HCT116 (cell line): ENCODE measurements around the gene HPRT1. TPM values are rescaled to one million over a fixed set of nuclear protein-coding genes. Genes with fewer than 3 reads are reported as not detected.
A peak's percentile ranks its signal among the peaks of the same experiment; 100 is the strongest.

Source experiments
- ATAC-seq: fragments of 200-7000 bp; cut with Tn5 transposase; 2 replicates; pipeline ENCODE4 v1.9.1; 2020; ENCODE audit warnings: mild to moderate bottlenecking, moderate library complexity
- Bru-seq: library from RNA; stranded (reverse); fragments of 400-500 nt; gene quantifications from one replicate; lab custom pipeline; 2021; lab: Mats Ljungman, UMichigan
- BruChase-seq, 2 experiments: library from RNA; stranded (reverse); fragments of 400-500 nt; gene quantifications; one replicate each; lab custom pipeline; 2021; lab: Mats Ljungman, UMichigan
- BruUV-seq: library from RNA; stranded (reverse); fragments of 400-500 nt; replicated peaks from 2 replicates; lab custom pipeline; 2021; lab: Mats Ljungman, UMichigan
- CTCF ChIA-PET: fragments of 300-600 bp; sonication (Branson Sonifier 250); formaldehyde crosslinking; loops from one replicate; lab custom pipeline; 2021; ENCODE audit warnings: antibody characterized with exemption; lab: Charles Lee
- POLR2A ChIA-PET: fragments of 300-600, 350-600 bp; sonication (Branson Sonifier 250); formaldehyde crosslinking; loops from one replicate; lab custom pipeline; 2021; ENCODE audit warnings: antibody characterized with exemption; lab: Charles Lee
- RAD21 ChIA-PET, 2 experiments: fragments of 300-600 bp; sonication (Branson Sonifier 250); formaldehyde crosslinking; loops; one replicate each; lab custom pipeline; 2023; ENCODE audit warnings: low total read pairs in 2 of 2; ENCODE audit not compliant: uncharacterized antibody in 2 of 2, unreplicated experiment in 2 of 2, low non-redundant PET in 1 of 2; lab: Charles Lee
- DNase-seq: peaks from one replicate; pipeline ENCODE4 v3.0.0-alpha.2; 2010; ENCODE audit warnings: low read depth, low spot score
- H2AFZ ChIP-seq: fragments of 200-600 bp; shearing (Covaris generic), sonication (generic); 2 replicates; pipeline ENCODE4 v1.6.1; 2017; ENCODE audit warnings: low read depth, mixed run types, mixed read lengths, antibody characterized with exemption, low read length; ENCODE audit not compliant: poor library complexity, severe bottlenecking
- H3K27ac ChIP-seq: 2 replicates; pipeline ENCODE4 v1.5.1; 2012; ENCODE audit warnings: low read depth, low read length
- H3K27me3 ChIP-seq: fragments of 200-600 bp; sonication (generic); 2 replicates; pipeline ENCODE4 v1.6.1; 2016; ENCODE audit warnings: mixed run types, low read length, mixed read lengths; ENCODE audit not compliant: insufficient read depth
- H3K36me3 ChIP-seq, 2 experiments: fragments of 200-500 bp in 1 of 2; fragments of 200-600 bp in 1 of 2; sonication (Bioruptor generic) in 1 of 2; sonication (generic) in 1 of 2; 2 replicates each; pipeline versions ENCODE4 v1.5.1 to v1.6.1; 2014 to 2016; ENCODE audit warnings: low read length in 2 of 2, inconsistent platforms in 1 of 2, mixed read lengths in 1 of 2, mixed run types in 1 of 2; ENCODE audit not compliant: insufficient read depth in 2 of 2, control insufficient read depth in 1 of 2
- H3K4me1 ChIP-seq, 2 experiments: fragments of 200-600 bp in 1 of 2; sonication (generic) in 1 of 2; 2 replicates each; pipeline versions ENCODE4 v1.5.1 to v1.6.1; 2012 to 2017; ENCODE audit warnings: low read length in 2 of 2, inconsistent platforms in 1 of 2, mild to moderate bottlenecking in 1 of 2, mixed read lengths in 1 of 2, mixed run types in 1 of 2, moderate library complexity in 1 of 2; ENCODE audit not compliant: insufficient read depth in 2 of 2, control insufficient read depth in 1 of 2
- H3K4me2 ChIP-seq: fragments of 200-600 bp; sonication (generic); 2 replicates; pipeline ENCODE4 v1.6.1; 2017; ENCODE audit warnings: mixed run types, low read length, mixed read lengths
- H3K4me3 ChIP-seq, 2 experiments: fragments of 200-600 bp in 1 of 2; sonication (generic) in 1 of 2; replicated peaks in 1 of 2; 2 replicates each; pipeline ENCODE4 v1.5.1; 2011 to 2016; ENCODE audit warnings: low read length in 2 of 2, control low read depth in 1 of 2, low read depth in 1 of 2, mild to moderate bottlenecking in 1 of 2, mixed read lengths in 1 of 2, mixed run types in 1 of 2
- H3K79me2 ChIP-seq: fragments of 200-600 bp; sonication (generic); 2 replicates; pipeline ENCODE4 v1.6.1; 2017; ENCODE audit warnings: mild to moderate bottlenecking, mixed run types, low read length, moderate library complexity, mixed read lengths; ENCODE audit not compliant: insufficient read depth
- H3K9ac ChIP-seq: fragments of 200-600 bp; sonication (generic); 2 replicates; pipeline ENCODE4 v1.6.1; 2016; ENCODE audit warnings: low read length, mixed read lengths
- H3K9me2 ChIP-seq: fragments of 200-600 bp; sonication (generic), shearing (Covaris generic); 2 replicates; pipeline ENCODE4 v1.6.1; 2017; ENCODE audit warnings: mixed run types, mild to moderate bottlenecking, moderate library complexity; ENCODE audit not compliant: insufficient read depth
- H3K9me3 ChIP-seq, 2 experiments: fragments of 200-500 bp in 1 of 2; fragments of 200-600 bp in 1 of 2; sonication (Bioruptor generic) in 1 of 2; sonication (generic) in 1 of 2; 2 replicates each; pipeline ENCODE4 v1.6.1; 2014 to 2017; ENCODE audit warnings: low read length in 2 of 2, mixed read lengths in 2 of 2, inconsistent platforms in 1 of 2, low read depth in 1 of 2, mild to moderate bottlenecking in 1 of 2, mixed run types in 1 of 2, moderate library complexity in 1 of 2; ENCODE audit not compliant: control insufficient read depth in 1 of 2, insufficient read depth in 1 of 2
- H4K20me1 ChIP-seq: fragments of 200-600 bp; sonication (generic), shearing (Covaris generic); 2 replicates; pipeline ENCODE4 v1.6.1; 2017; ENCODE audit warnings: mixed run types, mild to moderate bottlenecking, moderate library complexity; ENCODE audit not compliant: insufficient read depth
- EGR1 ChIP-seq: IDR thresholded peaks from 2 replicates; pipeline ENCODE4 v1.6.1; 2012; ENCODE audit warnings: low read depth
- EZH2 ChIP-seq: fragments of 200-600 bp; sonication (generic); IDR thresholded peaks from 2 replicates; pipeline ENCODE4 v1.6.1; 2017; ENCODE audit warnings: antibody characterized with exemption, mixed run types
- FOSL1 ChIP-seq: IDR thresholded peaks from 2 replicates; pipeline ENCODE4 v1.6.1; 2012; ENCODE audit warnings: low read depth
- JUND ChIP-seq: IDR thresholded peaks from 2 replicates; pipeline ENCODE4 v1.6.1; 2012
- POLR2A ChIP-seq: IDR thresholded peaks from 2 replicates; pipeline ENCODE4 v1.7.0; 2011; ENCODE audit warnings: borderline replicate concordance; ENCODE audit not compliant: insufficient read depth, insufficient read length; ENCODE audit errors: extremely low read depth
- POLR2AphosphoS5 ChIP-seq: IDR thresholded peaks from 2 replicates; pipeline ENCODE4 v1.6.1; 2011; ENCODE audit warnings: mild to moderate bottlenecking, low read depth, low read length, moderate library complexity
- RAD21 ChIP-seq: IDR thresholded peaks from 2 replicates; pipeline ENCODE4 v1.6.1; 2012; ENCODE audit warnings: low read depth, mild to moderate bottlenecking
- REST ChIP-seq: IDR thresholded peaks from 2 replicates; pipeline ENCODE4 v1.6.1; 2012; ENCODE audit warnings: low read depth
- SIN3A ChIP-seq: IDR thresholded peaks from 2 replicates; pipeline ENCODE4 v1.6.1; 2012; ENCODE audit warnings: low read depth
- SP1 ChIP-seq: IDR thresholded peaks from 2 replicates; pipeline ENCODE4 v1.6.1; 2012; ENCODE audit warnings: low read depth
- SRF ChIP-seq: IDR thresholded peaks from 2 replicates; pipeline ENCODE4 v1.6.1; 2012; ENCODE audit warnings: low read depth
- ZFX ChIP-seq: fragments of 450-650 bp; IDR thresholded peaks from 2 replicates; pipeline ENCODE4 v1.6.1; 2017
- ZNF274 ChIP-seq: fragments of 200-500 bp; sonication (Bioruptor generic); IDR thresholded peaks from 2 replicates; pipeline ENCODE4 v1.6.1; 2014; ENCODE audit warnings: mild to moderate bottlenecking, low read depth, low read length, inconsistent platforms
- intact Hi-C: fragments of 100-400 bp; cut with micrococcal nuclease; formaldehyde crosslinking; loops from 2 replicates; pipeline ENCODE4 v1.10.0; 2022
- long read RNA-seq: library from polyadenylated mRNA; unstranded; transcript quantifications from one replicate; pipeline ENCODE4 v2.0.0, GENCODE V29; 2021; ENCODE audit not compliant: unreplicated experiment
- polyA plus RNA-seq: library from polyadenylated mRNA; unstranded; fragments of >200 nt; gene quantifications from 2 replicates; pipeline ENCODE4 v1.2.1, GENCODE V29; 2012; ENCODE audit warnings: missing spikeins
- total RNA-seq: library from RNA; stranded (reverse); gene quantifications from one replicate; pipeline ENCODE4 v1.2.1, GENCODE V29; 2021; ENCODE audit not compliant: unreplicated experiment

The HPRT1 gene
- total RNA-seq (57.8 TPM), Bru-seq, nascent RNA (percentile 80 among the genes with signal in this experiment), BruChase-seq, experiment 1, labeled RNA remaining after a 6-hour chase (percentile 73 among the genes with signal in this experiment), BruChase-seq, experiment 2, labeled RNA remaining after a 2-hour chase (percentile 75 among the genes with signal in this experiment)
- 48.6 and 61.7 TPM in 2 replicates for polyA plus RNA-seq
- long read RNA-seq, partial matches to known transcripts, result 0 of 3 reads
- long read RNA-seq, other reads (novel, unspliced or antisense), result 0 of 3 reads

GRCh38 chrX:134460005-134460861, at the start of gene HPRT1:
Gene HPRT1 (plus strand): TSS chrX:134460165. CDS start chrX:134460312, 147 bp downstream.
- ChIA-PET CTCF (no interaction called here), RAD21 (no interaction called here), POLR2A (no interaction called here)
- Histone ChIP-seq H3K4me1 (peaks cover 0 to 11% of the 10 kb centered on the region in 2 experiments; a peak in 2 of 4 replicates), H3K4me3 (peak within 1 kb of the TSS; percentile 59 to 67), H3K36me3 (no peaks in the 10 kb centered on the region), H3K9ac (peak within 1 kb of the TSS; percentile 83), H3K79me2 (peaks cover 47% of the 10 kb centered on the region), H3K4me2 (peak within 1 kb of the TSS; percentile 81), H3K9me2 (no peaks in the 10 kb centered on the region), H3K27me3 (no peaks in the 10 kb centered on the region), H3K27ac (peak within 1 kb of the TSS; percentile 72), H3K9me3 (no peaks in the 10 kb centered on the region), H2AFZ (no peak within 1 kb of the TSS), H4K20me1 (no peaks in the 10 kb centered on the region)
- no TSS peak for BruUV-seq
- ATAC-seq (peak; percentile 90), DNase-seq (peak; percentile 38)
- intact Hi-C loops, result no loop called here
- TF ChIP-seq ZFX (peak; percentile 65), EGR1 (peak; percentile 32; the same call in 1 of the 2 replicates), EZH2 (no peak), SP1 (0 out of 2 replicates have a peak, but pooled peaks have one; percentile 20), FOSL1 (no peak), SRF (no peak), POLR2AphosphoS5 (peak; percentile 61)

GRCh38 chrX:134416087-134416486, 43.9 kb upstream of the HPRT1 start:
- POLR2A ChIA-PET, result no interaction called here
- Histone ChIP-seq H3K9ac (no peak overlapping the region), H4K20me1 (no peaks in the 10 kb centered on the region), H3K27ac (no peak overlapping the region), H3K9me3 (no peaks in the 10 kb centered on the region), H3K79me2 (no peaks in the 10 kb centered on the region), H3K4me3 (no peak overlapping the region), H3K36me3 (peaks cover 4 to 13% of the 10 kb centered on the region in 2 experiments; a peak in 2 of 4 replicates), H3K27me3 (no peaks in the 10 kb centered on the region), H3K4me2 (no peak overlapping the region), H2AFZ (no peak overlapping the region), H3K4me1 (no peaks in the 10 kb centered on the region), H3K9me2 (no peaks in the 10 kb centered on the region)
- DNase-seq (no peak), ATAC-seq (no peak)
- CTCF ChIA-PET, result no interaction called here
- RAD21 ChIA-PET, result no interaction called here
- BruUV-seq, result no TSS peak
- intact Hi-C loops, result no loop called here
- no peak for TF ChIP-seq ZNF274
- no peak for TF ChIP-seq EZH2
- no peak for TF ChIP-seq SIN3A
- no peak for TF ChIP-seq RAD21
- TF ChIP-seq REST, result no peak
- no peak for TF ChIP-seq EGR1
- no peak for TF ChIP-seq SP1
- TF ChIP-seq POLR2A, result no peak
- no peak for TF ChIP-seq SRF
- TF ChIP-seq JUND, result no peak
